Gastrocnemius medialis (tissue), 4 donors: ENCODE measurements around the gene SPPL3. TPM values are rescaled to one million over a fixed set of nuclear protein-coding genes. Genes with fewer than 3 reads are reported as not detected.

Experiments used
- ATAC-seq, 2 donors: fragments of 150-250 bp; one replicate each; pipeline ENCODE4 v1.9.1; 2016
- DNase-seq, 2 donors: peaks; one replicate each; pipeline ENCODE4 v3.0.0-alpha.2; 2019
- H3K27ac ChIP-seq, 4 donors: fragments of 200-600 bp; sonication (generic); 1 replicate in 1 of 4; 2 replicates in 3 of 4; pipeline ENCODE4 v1.5.1; 2016 to 2018; ENCODE audit warnings: mild to moderate bottlenecking in 2 of 4, moderate library complexity in 1 of 4
- H3K27me3 ChIP-seq, 3 donors: fragments of 200-600 bp; sonication (generic) in 2 of 3; 1 replicate in 1 of 3; 2 replicates in 2 of 3; pipeline versions ENCODE4 v1.5.1 to v1.6.0; 2016 to 2019; ENCODE audit warnings: mild to moderate bottlenecking in 1 of 3, moderate library complexity in 1 of 3
- H3K36me3 ChIP-seq, 2 donors: fragments of 200-600 bp; sonication (generic) in 1 of 2; one replicate each; pipeline ENCODE4 v1.5.1; 2017 to 2018
- H3K4me1 ChIP-seq, 2 donors: fragments of 200-600 bp; sonication (generic) in 1 of 2; one replicate each; pipeline ENCODE4 v1.5.1; 2016 to 2017; ENCODE audit warnings: mild to moderate bottlenecking in 2 of 2
- H3K4me3 ChIP-seq, 4 donors: fragments of 200-600 bp; sonication (generic) in 3 of 4; 1 replicate in 1 of 4; 2 replicates in 3 of 4; pipeline ENCODE4 v1.5.1; 2016 to 2019; ENCODE audit warnings: mild to moderate bottlenecking in 2 of 4
- H3K9me3 ChIP-seq, 3 donors: fragments of 200-600 bp; sonication (generic) in 2 of 3; 1 replicate in 1 of 3; 2 replicates in 2 of 3; pipeline ENCODE4 v1.5.1; 2016 to 2019
- POLR2A ChIP-seq, 2 donors: fragments of 450-650 bp; IDR thresholded peaks; one replicate each; pipeline ENCODE4 v1.6.1; 2017; ENCODE audit warnings: antibody characterized with exemption in 2 of 2, mild to moderate bottlenecking in 2 of 2, moderate library complexity in 2 of 2
- in situ Hi-C, 4 donors: fragments of 200-750 bp; cut with MboI; loops; one replicate each; pipeline versions ENCODE4 v1.15.0 to v1.8.0; 2017; ENCODE audit warnings: low sequenced_read_pairs in 4 of 4
- intact Hi-C: fragments of 100-400 bp; cut with DNase I; formaldehyde crosslinking; loops from one replicate; pipeline ENCODE4 v1.15.1; 2023; ENCODE audit warnings: low total_unique reads
- total RNA-seq, 4 donors: library from RNA; depleted of rRNA; stranded (reverse); fragments of >200 nt; gene quantifications; one replicate each; pipeline versions ENCODE4 v1.1.0 to v1.2.3, GENCODE V29; 2016
- TF ChIP-seq, protein P1 (sequence below), 5 experiments: fragments of 450-650 bp in 3 of 5; fragments of 200-600 bp in 2 of 5; sonication (generic) in 2 of 5; IDR thresholded peaks in 4 of 5; conservative IDR thresholded peaks in 1 of 5; 1 replicate in 4 of 5; 2 replicates in 1 of 5; pipeline ENCODE4 v1.5.1; 2016 to 2019; ENCODE audit warnings: antibody characterized with exemption in 5 of 5, mild to moderate bottlenecking in 3 of 5, moderate library complexity in 3 of 5

Gene SPPL3
- total RNA-seq, 4 donors from 2014 or later: 10.1 to 21.3 (median 10.6) TPM

DNA sequence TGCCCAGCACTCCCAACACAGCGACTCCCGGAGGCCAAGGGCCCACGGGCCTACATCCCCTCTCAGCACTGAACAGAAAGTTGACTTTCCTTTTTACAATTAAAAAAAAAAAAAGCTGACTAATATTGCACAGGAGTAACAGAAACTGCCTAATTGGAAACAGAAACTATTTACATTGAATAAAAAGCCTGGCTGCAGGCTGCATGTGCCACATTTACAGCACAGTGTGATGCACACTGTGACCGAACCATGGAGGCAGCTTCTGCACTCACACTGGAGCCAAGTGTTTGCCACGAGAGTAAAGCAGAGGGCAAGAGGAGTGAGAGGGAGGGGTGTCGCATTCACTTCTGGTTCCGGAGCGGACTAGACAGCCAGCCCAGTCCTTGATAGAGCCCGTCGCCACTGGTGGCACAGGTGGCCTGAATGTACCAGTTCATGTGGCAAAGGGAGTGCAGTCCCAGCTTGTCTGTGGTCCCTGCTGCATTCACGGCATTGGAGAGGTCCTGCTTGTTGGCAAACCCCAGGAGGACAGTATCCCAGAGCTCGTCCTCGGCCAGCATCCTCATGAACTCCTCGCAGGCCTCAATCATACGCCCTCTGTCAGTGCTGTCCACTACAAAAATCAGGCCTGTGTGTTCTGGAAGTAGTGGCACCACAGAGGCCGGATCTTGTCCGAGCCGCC lies 59.2 kb downstream of the SPPL3 start:
- no peak for TF ChIP-seq POLR2A (IDR thresholded peaks at IDR 0.05)
- TF ChIP-seq, protein P1, sequence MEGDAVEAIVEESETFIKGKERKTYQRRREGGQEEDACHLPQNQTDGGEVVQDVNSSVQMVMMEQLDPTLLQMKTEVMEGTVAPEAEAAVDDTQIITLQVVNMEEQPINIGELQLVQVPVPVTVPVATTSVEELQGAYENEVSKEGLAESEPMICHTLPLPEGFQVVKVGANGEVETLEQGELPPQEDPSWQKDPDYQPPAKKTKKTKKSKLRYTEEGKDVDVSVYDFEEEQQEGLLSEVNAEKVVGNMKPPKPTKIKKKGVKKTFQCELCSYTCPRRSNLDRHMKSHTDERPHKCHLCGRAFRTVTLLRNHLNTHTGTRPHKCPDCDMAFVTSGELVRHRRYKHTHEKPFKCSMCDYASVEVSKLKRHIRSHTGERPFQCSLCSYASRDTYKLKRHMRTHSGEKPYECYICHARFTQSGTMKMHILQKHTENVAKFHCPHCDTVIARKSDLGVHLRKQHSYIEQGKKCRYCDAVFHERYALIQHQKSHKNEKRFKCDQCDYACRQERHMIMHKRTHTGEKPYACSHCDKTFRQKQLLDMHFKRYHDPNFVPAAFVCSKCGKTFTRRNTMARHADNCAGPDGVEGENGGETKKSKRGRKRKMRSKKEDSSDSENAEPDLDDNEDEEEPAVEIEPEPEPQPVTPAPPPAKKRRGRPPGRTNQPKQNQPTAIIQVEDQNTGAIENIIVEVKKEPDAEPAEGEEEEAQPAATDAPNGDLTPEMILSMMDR (IDR thresholded peaks at IDR 0.05 in 4 of 5, conservative IDR thresholded peaks at IDR 0.05 in 1 of 5): no peak
- Histone ChIP-seq H3K36me3 (no peaks in the 10 kb centered on the region), H3K4me1 (peaks cover 49 to 54% of the 10 kb centered on the region in 2 donors), H3K27ac (no peak overlapping the region), H3K9me3 (no peaks in the 10 kb centered on the region), H3K27me3 (no peaks in the 10 kb centered on the region), H3K4me3 (no peak overlapping the region)
- ATAC-seq (no peak), DNase-seq (no peak)
- in situ Hi-C loops (no loop called here), intact Hi-C loops (no loop called here)

DNA sequence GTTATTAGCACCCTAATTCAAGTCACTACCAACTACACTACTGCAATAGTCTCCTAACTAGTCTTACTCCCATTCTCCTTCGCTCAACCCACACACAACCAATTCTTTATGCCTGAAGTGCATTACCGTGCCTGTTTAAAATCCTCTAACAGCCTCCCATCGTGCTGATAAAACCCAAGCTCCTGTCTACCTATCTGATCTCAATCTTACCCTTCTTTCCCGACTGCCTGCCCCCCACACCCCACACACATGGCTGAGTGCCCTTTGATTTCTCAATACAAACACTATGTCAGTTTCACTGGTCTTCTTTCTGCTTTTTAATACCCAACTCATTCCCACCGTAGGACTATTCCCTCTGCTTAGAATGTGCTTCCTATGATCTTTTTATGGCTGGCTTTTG lies 59.9 kb downstream of the SPPL3 start:
- H3K4me1 ChIP-seq: peaks cover 48% of the 10 kb centered on the region in 2 donors
- no peak overlapping the region for H3K27ac ChIP-seq
- H3K9me3 ChIP-seq: no peaks in the 10 kb centered on the region
- in situ Hi-C loops (no loop called here), intact Hi-C loops (no loop called here)
- ATAC-seq (no peak), DNase-seq (no peak)
- TF ChIP-seq, protein P1 (IDR thresholded peaks at IDR 0.05 in 4 of 5, conservative IDR thresholded peaks at IDR 0.05 in 1 of 5): no peak
- TF ChIP-seq POLR2A (IDR thresholded peaks at IDR 0.05): no peak
- H3K4me3 ChIP-seq: no peak overlapping the region
- H3K27me3 ChIP-seq: no peaks in the 10 kb centered on the region
- no peaks in the 10 kb centered on the region for H3K36me3 ChIP-seq

GRCh38 chr12:120843472-120843871 lies 60.7 kb downstream of the SPPL3 start:
- Histone ChIP-seq H3K9me3 (no peaks in the 10 kb centered on the region), H3K27ac (no peak overlapping the region), H3K36me3 (no peaks in the 10 kb centered on the region), H3K4me1 (peaks cover 42 to 47% of the 10 kb centered on the region in 2 donors), H3K4me3 (no peak overlapping the region), H3K27me3 (no peaks in the 10 kb centered on the region)
- DNase-seq (no peak), ATAC-seq (no peak)
- TF ChIP-seq POLR2A (IDR thresholded peaks at IDR 0.05): no peak
- TF ChIP-seq, protein P1 (IDR thresholded peaks at IDR 0.05 in 4 of 5, conservative IDR thresholded peaks at IDR 0.05 in 1 of 5): no peak
- in situ Hi-C loops: no loop called here
- intact Hi-C loops: no loop called here

DNA sequence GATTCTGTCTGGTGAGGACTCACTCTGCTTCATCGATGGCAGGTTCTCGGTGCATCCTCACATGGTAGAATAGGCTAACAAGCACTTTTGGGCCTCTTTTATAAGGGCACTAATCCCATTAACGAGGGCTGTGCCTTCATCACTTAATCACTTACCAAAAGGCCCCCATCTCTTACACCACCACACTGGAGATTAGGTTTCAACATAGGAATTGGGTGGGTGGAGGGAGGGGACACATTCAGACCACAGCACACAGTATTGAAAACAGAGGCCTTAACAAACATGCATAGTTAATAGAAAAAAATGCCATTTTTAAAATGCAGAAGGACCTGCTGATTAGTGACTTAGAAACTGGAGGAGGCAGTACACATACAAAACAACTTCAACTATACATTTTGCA lies 61.6 kb downstream of the SPPL3 start:
- Histone ChIP-seq H3K27me3 (no peaks in the 10 kb centered on the region), H3K36me3 (no peaks in the 10 kb centered on the region), H3K4me3 (no peak overlapping the region), H3K27ac (no peak overlapping the region), H3K4me1 (peaks cover 33 to 40% of the 10 kb centered on the region in 2 donors), H3K9me3 (no peaks in the 10 kb centered on the region)
- no peak for ATAC-seq
- DNase-seq: no peak
- in situ Hi-C loops (no loop called here), intact Hi-C loops (no loop called here)
- TF ChIP-seq, protein P1 (IDR thresholded peaks at IDR 0.05 in 4 of 5, conservative IDR thresholded peaks at IDR 0.05 in 1 of 5): no peak
- TF ChIP-seq POLR2A (IDR thresholded peaks at IDR 0.05): no peak

- DNase-seq (no peak), ATAC-seq (no peak)
- intact Hi-C loops (no loop called here), in situ Hi-C loops (no loop called here)
- Histone ChIP-seq H3K9me3 (no peaks in the 10 kb centered on the region), H3K36me3 (no peaks in the 10 kb centered on the region), H3K27me3 (no peaks in the 10 kb centered on the region), H3K4me1 (peaks cover 27 to 34% of the 10 kb centered on the region in 2 donors), H3K27ac (no peak overlapping the region), H3K4me3 (no peak overlapping the region)
- TF ChIP-seq POLR2A (IDR thresholded peaks at IDR 0.05): no peak
- TF ChIP-seq, protein P1 (IDR thresholded peaks at IDR 0.05 in 4 of 5, conservative IDR thresholded peaks at IDR 0.05 in 1 of 5): no peak
Measured at GRCh38 chr12:120841525-120841924, 62.6 kb downstream of the SPPL3 start.
